Fibroblast of lung (primary cell): ENCODE measurements around the gene ARF1. TPM values are rescaled to one million over a fixed set of nuclear protein-coding genes. Genes with fewer than 3 reads are reported as not detected.

Source experiments
- DNase-seq, 2 donors: peaks; one replicate each; pipeline versions ENCODE4 v3.0.0 to v3.0.0-alpha.2; 2010; ENCODE audit warnings: low read depth in 2 of 2
- H2AFZ ChIP-seq: 2 replicates; pipeline ENCODE4 v1.5.1; 2012; ENCODE audit warnings: low read length, control low read depth, inconsistent platforms
- H3K27ac ChIP-seq: 2 replicates; pipeline ENCODE4 v1.5.1; 2011; ENCODE audit warnings: low read length, control low read depth; ENCODE audit not compliant: insufficient read depth
- H3K27me3 ChIP-seq: 2 replicates; pipeline ENCODE4 v1.5.1; 2011; ENCODE audit warnings: mild to moderate bottlenecking, low read length; ENCODE audit not compliant: control insufficient read depth, insufficient read depth
- H3K36me3 ChIP-seq: 2 replicates; pipeline ENCODE4 v1.5.1; 2011; ENCODE audit warnings: low read length; ENCODE audit not compliant: control insufficient read depth, insufficient read depth
- H3K4me1 ChIP-seq: 2 replicates; pipeline ENCODE4 v1.5.1; 2011; ENCODE audit warnings: low read length; ENCODE audit not compliant: control insufficient read depth, insufficient read depth; ENCODE audit errors: extremely low read depth
- H3K4me2 ChIP-seq: 2 replicates; pipeline ENCODE4 v1.5.1; 2011; ENCODE audit warnings: low read length, control low read depth; ENCODE audit not compliant: insufficient read depth; ENCODE audit errors: extremely low read depth
- H3K4me3 ChIP-seq, 4 experiments: fragments of 200-600 bp in 1 of 4; sonication (generic) in 1 of 4; replicated peaks in 1 of 4; 2 replicates each; pipeline ENCODE4 v1.5.1; 2011 to 2016; ENCODE audit warnings: low read length in 4 of 4, low read depth in 3 of 4, mild to moderate bottlenecking in 3 of 4, control low read depth in 2 of 4, inconsistent platforms in 1 of 4, mixed read lengths in 1 of 4; ENCODE audit not compliant: insufficient read depth in 1 of 4; ENCODE audit errors: control extremely low read depth in 1 of 4
- H3K79me2 ChIP-seq: 2 replicates; pipeline ENCODE4 v1.5.1; 2012; ENCODE audit warnings: mild to moderate bottlenecking, low read length, inconsistent platforms; ENCODE audit not compliant: control insufficient read depth, insufficient read depth
- H3K9ac ChIP-seq: 2 replicates; pipeline ENCODE4 v1.5.1; 2011; ENCODE audit warnings: mild to moderate bottlenecking, low read length, control low read depth; ENCODE audit not compliant: insufficient read depth
- H3K9me3 ChIP-seq: 2 replicates; pipeline ENCODE4 v1.5.1; 2012; ENCODE audit warnings: low read depth, low read length; ENCODE audit not compliant: control insufficient read depth, insufficient read depth
- H4K20me1 ChIP-seq: 2 replicates; pipeline ENCODE4 v1.5.1; 2011; ENCODE audit warnings: low read length; ENCODE audit not compliant: control insufficient read depth, insufficient read depth; ENCODE audit errors: extremely low read depth
- CTCF ChIP-seq, 2 donors: IDR thresholded peaks in 1 of 2; conservative IDR thresholded peaks in 1 of 2; 1 replicate in 1 of 2; 2 replicates in 1 of 2; pipeline ENCODE4 v1.5.1; 2011 to 2012; ENCODE audit warnings: low read length in 2 of 2, control low read depth in 1 of 2, inconsistent platforms in 1 of 2, low read depth in 1 of 2, mild to moderate bottlenecking in 1 of 2
- EZH2 ChIP-seq: IDR thresholded peaks from 2 replicates; pipeline ENCODE4 v1.5.1; 2012; ENCODE audit warnings: low read length, control low read depth, mild to moderate bottlenecking; ENCODE audit errors: missing control alignments
- polyA plus RNA-seq, 2 donors: library from polyadenylated mRNA; depleted of rRNA in 1 of 2; stranded (reverse) in 1 of 2; unstranded in 1 of 2; fragments of >200 nt; gene quantifications; 2 replicates each; pipeline ENCODE4 v1.2.1, GENCODE V29; 2011 to 2012; ENCODE audit warnings: missing spikeins in 1 of 2
- total RNA-seq: library from RNA; depleted of rRNA; stranded (reverse); fragments of >200 nt; gene quantifications from 2 replicates; pipeline ENCODE4 v1.2.1, GENCODE V29; 2014

ARF1 gene
- total and polyA plus RNA-seq, 2 donors (not counting 1 experiment from before 2014, with no cell fraction given) = 261 to 546 TPM

DNA sequence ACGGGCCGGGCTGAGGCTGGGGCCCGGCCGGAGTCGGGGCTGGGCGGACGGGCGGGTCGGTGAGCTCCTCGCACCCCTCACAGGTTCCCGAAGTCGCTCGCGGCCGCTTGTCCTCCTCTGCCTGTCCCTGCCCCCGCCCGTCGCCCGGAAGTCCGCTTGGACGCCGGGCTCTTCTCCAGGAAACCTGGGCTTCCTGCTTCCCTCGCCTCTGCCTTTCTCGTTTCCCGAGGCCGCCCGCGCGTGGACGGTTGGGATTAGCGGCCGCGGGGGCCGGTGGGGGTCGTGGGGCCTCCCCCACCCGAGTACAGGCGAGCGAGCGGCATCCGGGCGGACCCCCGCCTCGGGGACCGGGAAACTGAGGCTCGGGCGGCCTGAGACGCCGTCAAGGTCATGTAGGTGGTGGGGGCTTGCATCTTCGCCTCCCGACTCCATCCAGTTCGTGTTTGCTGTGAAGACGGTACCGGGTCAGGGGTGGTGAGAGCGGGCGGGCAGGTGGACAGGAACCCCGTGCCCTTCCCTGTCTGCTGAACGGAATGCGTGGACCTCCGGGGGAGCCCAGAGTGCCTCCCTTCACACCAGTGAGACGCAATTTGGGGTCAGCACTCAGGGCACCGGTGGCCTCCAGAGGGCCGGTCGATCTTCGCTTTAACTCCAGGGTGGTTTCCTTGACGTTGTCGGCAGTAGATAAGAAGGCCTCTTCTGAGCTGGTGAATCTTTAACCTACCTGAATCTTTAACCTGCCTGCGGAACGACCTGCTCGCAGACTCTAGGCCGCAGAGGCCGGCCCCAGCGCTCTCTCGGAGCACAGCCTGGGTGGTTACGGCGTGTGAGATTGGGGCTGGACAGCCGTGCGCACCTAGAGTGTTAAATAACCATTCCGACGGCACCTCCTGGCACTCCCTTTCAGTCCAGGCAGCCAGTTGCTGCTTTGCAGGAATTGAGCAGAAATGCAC, 686 bp downstream of the ARF1 start:
- Histone ChIP-seq H3K79me2 (peaks cover 72% of the 10 kb centered on the region), H3K4me1 (peaks cover 21% of the 10 kb centered on the region), H3K4me2 (peak overlapping the region; percentile 73), H3K36me3 (peaks cover 1% of the 10 kb centered on the region), H3K9ac (peak overlapping the region; percentile 99), H3K4me3 (peak overlapping the region; percentile 77 to 99 (median 98)), H3K27me3 (no peaks in the 10 kb centered on the region), H4K20me1 (peaks cover 14% of the 10 kb centered on the region), H3K9me3 (no peaks in the 10 kb centered on the region), H3K27ac (peak overlapping the region; percentile 96), H2AFZ (no peak overlapping the region)
- peak; percentile 40 to 44 for DNase-seq
- TF ChIP-seq CTCF (conservative IDR thresholded peaks at IDR 0.05 in 1 of 2, IDR thresholded peaks at IDR 0.05 in 1 of 2; ENCODE audit: low read depth in 1 of 2, low read length in 2 of 2) (no peak), EZH2 (no peak)

GRCh38 chr1:228083871-228084278, 1.4 kb downstream of the ARF1 start:
- DNase-seq = peak; percentile 23 to 25
- Histone ChIP-seq H3K9ac (peak overlapping the region; percentile 99), H3K4me1 (peaks cover 21% of the 10 kb centered on the region), H2AFZ (no peak overlapping the region), H3K36me3 (peaks cover 6% of the 10 kb centered on the region), H3K27me3 (no peaks in the 10 kb centered on the region), H3K4me2 (peak overlapping the region; percentile 73), H4K20me1 (peaks cover 18% of the 10 kb centered on the region), H3K4me3 (peak overlapping the region; percentile 77 to 99 (median 98)), H3K27ac (peak overlapping the region; percentile 96), H3K79me2 (peaks cover 79% of the 10 kb centered on the region), H3K9me3 (no peaks in the 10 kb centered on the region)
- TF ChIP-seq CTCF (conservative IDR thresholded peaks at IDR 0.05 in 1 of 2, IDR thresholded peaks at IDR 0.05 in 1 of 2; ENCODE audit: low read depth in 1 of 2, low read length in 2 of 2) (no peak), EZH2 (no peak)

- peak overlapping the region; percentile 96 for H3K27ac ChIP-seq
- H3K27me3 ChIP-seq = no peaks in the 10 kb centered on the region
- H3K4me3 ChIP-seq = peak overlapping the region; percentile 77 to 99 (median 98)
- peak overlapping the region; percentile 73 for H3K4me2 ChIP-seq
- H3K4me1 ChIP-seq = peaks cover 21% of the 10 kb centered on the region
- H3K36me3 ChIP-seq = peaks cover 7% of the 10 kb centered on the region
- TF ChIP-seq EZH2 (no peak), CTCF (conservative IDR thresholded peaks at IDR 0.05 in 1 of 2, IDR thresholded peaks at IDR 0.05 in 1 of 2; ENCODE audit: low read depth in 1 of 2, low read length in 2 of 2) (no peak)
- peak overlapping the region; percentile 99 for H3K9ac ChIP-seq
- peak; percentile 59 to 81 for DNase-seq
- H3K9me3 ChIP-seq = no peaks in the 10 kb centered on the region
- H2AFZ ChIP-seq = no peak overlapping the region
- peaks cover 84% of the 10 kb centered on the region for H3K79me2 ChIP-seq
- H4K20me1 ChIP-seq = peaks cover 18% of the 10 kb centered on the region
Measured at GRCh38 chr1:228084325-228084724, 1.8 kb downstream of the ARF1 start.
